Vagina (tissue), 2 donors: ENCODE data around the gene VOPP1. TPM values are rescaled to one million over a fixed set of nuclear protein-coding genes. Genes with fewer than 3 reads are reported as not detected.

Experiments used
- DNase-seq, 2 donors: peaks; one replicate each; pipeline ENCODE4 v3.0.0-alpha.2; 2017; ENCODE audit errors: extremely low spot score in 2 of 2
- H3K27ac ChIP-seq: fragments of 200-600 bp; sonication (generic); one replicate; pipeline ENCODE4 v1.5.1; 2019
- H3K27me3 ChIP-seq: fragments of 200-600 bp; sonication (generic); one replicate; pipeline ENCODE4 v1.5.1; 2019
- H3K36me3 ChIP-seq, 2 donors: fragments of 200-600 bp; sonication (generic); one replicate each; pipeline ENCODE4 v1.5.1; 2017 to 2019
- H3K4me1 ChIP-seq: fragments of 200-600 bp; sonication (generic); one replicate; pipeline ENCODE4 v1.5.1; 2019
- H3K4me3 ChIP-seq, 2 donors: fragments of 200-600 bp; sonication (generic); 1 replicate in 1 of 2; 2 replicates in 1 of 2; pipeline ENCODE4 v1.5.1; 2016 to 2019
- H3K9me3 ChIP-seq: fragments of 200-600 bp; sonication (generic); one replicate; pipeline ENCODE4 v1.5.1; 2019
- POLR2A ChIP-seq, 2 donors: fragments of 450-650 bp; IDR thresholded peaks; one replicate each; pipeline ENCODE4 v1.6.1; 2017; ENCODE audit warnings: antibody characterized with exemption in 2 of 2, mild to moderate bottlenecking in 2 of 2, moderate library complexity in 2 of 2
- POLR2AphosphoS5 ChIP-seq, 2 donors: sonication (generic); formaldehyde crosslinking; IDR thresholded peaks; one replicate each; pipeline ENCODE4 v1.9.0; 2017; ENCODE audit warnings: antibody characterized with exemption in 2 of 2, mild to moderate bottlenecking in 2 of 2, low read depth in 1 of 2; ENCODE audit not compliant: insufficient read depth in 1 of 2
- intact Hi-C: fragments of 100-400 bp; cut with DNase I; formaldehyde crosslinking; loops from one replicate; pipeline ENCODE4 v1.15.1; 2023
- total RNA-seq: library from RNA; depleted of rRNA; stranded (reverse); fragments of >200 nt; gene quantifications from one replicate; pipeline ENCODE4 v1.2.3, GENCODE V29; 2016
- TF ChIP-seq, protein P1 (sequence below), 3 experiments: fragments of 450-650 bp in 2 of 3; fragments of 200-600 bp in 1 of 3; sonication (generic) in 1 of 3; IDR thresholded peaks; one replicate each; pipeline ENCODE4 v1.5.1; 2017 to 2019; ENCODE audit warnings: antibody characterized with exemption in 3 of 3, mild to moderate bottlenecking in 2 of 3, moderate library complexity in 2 of 3

VOPP1 gene
- total RNA-seq, 1 donor from 2014 or later: 26.3 TPM

DNA sequence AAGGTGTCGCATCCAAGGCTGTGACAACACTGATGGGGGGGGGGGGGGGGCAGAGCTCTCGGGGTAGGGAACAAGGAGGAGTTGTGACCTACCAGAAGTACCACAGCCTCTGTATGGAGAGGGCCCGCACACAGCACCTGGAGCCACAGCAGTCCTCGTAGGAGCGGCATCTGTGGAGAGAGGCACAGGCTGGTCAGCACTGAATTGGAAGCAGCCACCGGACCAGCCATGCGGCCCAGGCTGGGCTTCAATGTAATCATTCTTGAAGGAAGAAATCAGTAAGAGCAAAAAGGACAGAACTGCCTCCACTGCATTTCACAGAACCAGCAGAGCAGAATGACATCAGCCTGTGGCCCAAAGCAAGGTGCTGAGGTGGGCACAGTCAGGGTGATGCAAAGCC is 74.8 kb downstream of the VOPP1 start:
- TF ChIP-seq POLR2AphosphoS5 (IDR thresholded peaks at IDR 0.05; ENCODE audit: insufficient read depth in 1 of 2, low read depth in 1 of 2): no peak
- TF ChIP-seq POLR2A (IDR thresholded peaks at IDR 0.05): no peak
- TF ChIP-seq, protein P1, sequence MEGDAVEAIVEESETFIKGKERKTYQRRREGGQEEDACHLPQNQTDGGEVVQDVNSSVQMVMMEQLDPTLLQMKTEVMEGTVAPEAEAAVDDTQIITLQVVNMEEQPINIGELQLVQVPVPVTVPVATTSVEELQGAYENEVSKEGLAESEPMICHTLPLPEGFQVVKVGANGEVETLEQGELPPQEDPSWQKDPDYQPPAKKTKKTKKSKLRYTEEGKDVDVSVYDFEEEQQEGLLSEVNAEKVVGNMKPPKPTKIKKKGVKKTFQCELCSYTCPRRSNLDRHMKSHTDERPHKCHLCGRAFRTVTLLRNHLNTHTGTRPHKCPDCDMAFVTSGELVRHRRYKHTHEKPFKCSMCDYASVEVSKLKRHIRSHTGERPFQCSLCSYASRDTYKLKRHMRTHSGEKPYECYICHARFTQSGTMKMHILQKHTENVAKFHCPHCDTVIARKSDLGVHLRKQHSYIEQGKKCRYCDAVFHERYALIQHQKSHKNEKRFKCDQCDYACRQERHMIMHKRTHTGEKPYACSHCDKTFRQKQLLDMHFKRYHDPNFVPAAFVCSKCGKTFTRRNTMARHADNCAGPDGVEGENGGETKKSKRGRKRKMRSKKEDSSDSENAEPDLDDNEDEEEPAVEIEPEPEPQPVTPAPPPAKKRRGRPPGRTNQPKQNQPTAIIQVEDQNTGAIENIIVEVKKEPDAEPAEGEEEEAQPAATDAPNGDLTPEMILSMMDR (IDR thresholded peaks at IDR 0.05): no peak
- intact Hi-C loops: no loop called here
- Histone ChIP-seq H3K36me3 (no peaks in the 10 kb centered on the region), H3K4me1 (peaks cover 9% of the 10 kb centered on the region), H3K9me3 (no peaks in the 10 kb centered on the region), H3K4me3 (no peak overlapping the region), H3K27ac (no peak overlapping the region), H3K27me3 (no peaks in the 10 kb centered on the region)
- no peak for DNase-seq

DNA sequence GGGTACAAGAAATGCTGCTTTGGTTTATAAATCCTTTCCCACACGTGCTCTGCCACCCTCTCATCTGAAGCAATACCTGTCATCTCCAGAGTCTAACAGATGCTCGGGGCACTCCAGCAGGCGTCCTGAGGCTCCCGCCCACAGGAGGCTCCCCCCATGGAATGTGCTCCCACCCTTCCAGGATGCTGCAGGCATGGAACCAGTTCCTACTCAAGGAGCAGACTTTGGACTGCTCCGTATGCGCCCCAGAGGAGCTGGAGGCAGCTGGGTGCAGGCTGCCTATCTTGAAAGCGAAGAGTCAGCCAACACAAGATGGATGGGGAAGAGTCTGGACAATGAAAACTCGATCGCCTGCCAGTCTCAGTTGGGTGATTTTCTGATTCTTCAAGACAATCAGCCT is 75.4 kb downstream of the VOPP1 start:
- H3K36me3 ChIP-seq: peaks cover 0 to 5% of the 10 kb centered on the region in 2 donors
- peaks cover 9% of the 10 kb centered on the region for H3K4me1 ChIP-seq
- H3K4me3 ChIP-seq: no peak overlapping the region
- H3K9me3 ChIP-seq: no peaks in the 10 kb centered on the region
- DNase-seq: no peak
- TF ChIP-seq, protein P1 (IDR thresholded peaks at IDR 0.05): no peak
- TF ChIP-seq POLR2AphosphoS5 (IDR thresholded peaks at IDR 0.05; ENCODE audit: insufficient read depth in 1 of 2, low read depth in 1 of 2): no peak
- TF ChIP-seq POLR2A (IDR thresholded peaks at IDR 0.05): no peak
- no peaks in the 10 kb centered on the region for H3K27me3 ChIP-seq
- intact Hi-C loops: no loop called here
- no peak overlapping the region for H3K27ac ChIP-seq

DNA sequence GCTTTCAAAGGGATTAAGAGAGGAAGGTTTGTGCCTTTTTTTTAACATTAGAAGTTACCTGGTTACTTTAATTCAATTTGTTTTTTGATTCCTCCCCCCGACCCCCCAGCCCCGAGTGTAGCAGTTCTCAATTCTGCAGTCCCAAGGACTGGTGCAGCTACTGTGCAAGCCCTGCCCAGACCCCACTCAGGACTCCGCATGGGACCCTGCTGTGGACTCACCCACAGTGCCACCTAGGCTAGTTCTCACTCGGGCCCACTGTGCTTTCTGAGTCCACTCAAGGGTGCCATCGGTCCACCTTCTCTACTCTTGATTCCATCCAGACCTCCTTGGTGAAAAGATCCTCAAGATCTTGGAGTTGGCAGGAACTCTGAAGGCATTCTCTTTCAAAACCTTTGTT is 77.4 kb downstream of the VOPP1 start:
- Histone ChIP-seq H3K4me1 (peaks cover 9% of the 10 kb centered on the region), H3K9me3 (no peaks in the 10 kb centered on the region), H3K4me3 (no peak overlapping the region), H3K27ac (no peak overlapping the region), H3K27me3 (no peaks in the 10 kb centered on the region), H3K36me3 (peaks cover 0 to 13% of the 10 kb centered on the region in 2 donors)
- TF ChIP-seq POLR2AphosphoS5 (IDR thresholded peaks at IDR 0.05; ENCODE audit: insufficient read depth in 1 of 2, low read depth in 1 of 2): no peak
- TF ChIP-seq, protein P1 (IDR thresholded peaks at IDR 0.05): no peak
- TF ChIP-seq POLR2A (IDR thresholded peaks at IDR 0.05): no peak
- intact Hi-C loops: no loop called here
- no peak for DNase-seq

DNA sequence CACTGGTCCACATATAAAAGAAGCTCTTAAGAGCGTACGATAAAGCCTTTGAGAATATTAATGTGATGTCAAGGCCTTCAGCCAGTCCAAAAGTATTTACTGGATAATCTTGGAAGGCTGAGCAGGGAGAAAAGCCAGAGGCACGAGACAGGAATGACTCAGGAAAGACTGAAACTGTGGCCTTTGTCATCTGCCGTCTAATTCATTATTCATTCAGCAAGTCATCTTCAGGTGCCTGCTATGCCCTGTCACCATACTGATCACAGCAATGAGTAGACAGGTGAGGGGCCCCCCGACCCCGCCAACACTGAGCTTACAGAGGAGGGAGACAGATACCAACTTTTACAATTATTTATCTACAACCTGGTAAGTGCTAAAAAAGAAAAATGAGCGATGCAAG is 78.9 kb downstream of the VOPP1 start:
- Histone ChIP-seq H3K4me3 (no peak overlapping the region), H3K4me1 (peaks cover 9% of the 10 kb centered on the region), H3K36me3 (peaks cover 0 to 22% of the 10 kb centered on the region in 2 donors), H3K27me3 (no peaks in the 10 kb centered on the region), H3K9me3 (no peaks in the 10 kb centered on the region), H3K27ac (peak overlapping the region; percentile 33)
- intact Hi-C loops: no loop called here
- DNase-seq: no peak
- no peak for TF ChIP-seq POLR2A (IDR thresholded peaks at IDR 0.05)

DNA sequence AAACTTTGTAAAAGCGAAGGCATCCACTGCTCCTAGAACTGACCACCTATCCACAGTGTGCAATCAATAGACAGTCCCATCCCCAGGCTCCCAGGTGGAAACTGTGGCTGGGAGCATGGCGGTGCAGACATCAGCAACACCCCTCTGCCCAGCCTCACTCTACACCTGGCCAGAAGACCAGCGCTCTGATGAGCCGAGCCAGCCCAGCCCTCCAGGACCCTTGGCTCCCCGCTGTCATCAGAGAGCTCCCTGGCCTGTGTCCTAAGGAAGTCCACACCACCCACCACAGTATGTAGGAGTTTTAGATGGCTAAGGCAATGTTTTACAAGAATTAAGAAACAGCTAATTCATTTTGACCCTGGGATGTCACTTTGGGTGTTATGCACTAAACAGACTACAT is 81.0 kb downstream of the VOPP1 start:
- Histone ChIP-seq H3K9me3 (no peaks in the 10 kb centered on the region), H3K27ac (no peak overlapping the region), H3K36me3 (peaks cover 0 to 22% of the 10 kb centered on the region in 2 donors), H3K4me1 (peaks cover 9% of the 10 kb centered on the region), H3K4me3 (no peak overlapping the region), H3K27me3 (no peaks in the 10 kb centered on the region)
- intact Hi-C loops: no loop called here
- DNase-seq: no peak
- TF ChIP-seq POLR2A (IDR thresholded peaks at IDR 0.05): no peak
- TF ChIP-seq, protein P1 (IDR thresholded peaks at IDR 0.05): no peak
- no peak for TF ChIP-seq POLR2AphosphoS5 (IDR thresholded peaks at IDR 0.05; ENCODE audit: insufficient read depth in 1 of 2, low read depth in 1 of 2)
